H1 (cell line): Measurements from ENCODE around the gene JPT2. TPM values are rescaled to one million over a fixed set of nuclear protein-coding genes. Genes with fewer than 3 reads are reported as not detected.

ENCODE experiments used
- ATF3 ChIP-seq: IDR thresholded peaks from 2 replicates; pipeline ENCODE4 v1.6.1; 2011; ENCODE audit warnings: low read depth, mild to moderate bottlenecking, low read length; ENCODE audit not compliant: insufficient read depth
- CTBP2 ChIP-seq: IDR thresholded peaks from 2 replicates; pipeline ENCODE4 v1.7.0; 2011; ENCODE audit warnings: borderline replicate concordance, mild to moderate bottlenecking, moderate library complexity, mixed read lengths, low read length; ENCODE audit not compliant: insufficient read depth, insufficient read length
- EP300 ChIP-seq, 2 experiments: IDR thresholded peaks; 1 replicate in 1 of 2; 2 replicates in 1 of 2; pipeline ENCODE4 v1.6.1; 2011 to 2012; ENCODE audit warnings: low read depth in 2 of 2, low read length in 2 of 2, mild to moderate bottlenecking in 2 of 2, borderline replicate concordance in 1 of 2, inconsistent platforms in 1 of 2, moderate library complexity in 1 of 2
- FOSL1 ChIP-seq: IDR thresholded peaks from 2 replicates; pipeline ENCODE4 v1.6.1; 2011; ENCODE audit warnings: mild to moderate bottlenecking, low read depth, low read length, moderate library complexity; ENCODE audit not compliant: insufficient read depth
- GTF2F1 ChIP-seq: IDR thresholded peaks from 2 replicates; pipeline ENCODE4 v1.6.1; 2012; ENCODE audit warnings: low read depth, low read length, improper control_type of control experiment, borderline replicate concordance
- polyA plus RNA-seq, 7 experiments: library from polyadenylated mRNA; depleted of rRNA in 3 of 7; stranded (reverse) in 5 of 7; unstranded in 2 of 7; fragments of >200 nt in 5 of 7; fragments of 200-250 nt in 2 of 7; gene quantifications; 1 replicate in 5 of 7; 2 replicates in 1 of 7; 4 replicates in 1 of 7; pipeline versions ENCODE4 v1.2.1 to v1.2.3, GENCODE V29; 2011 to 2013; ENCODE audit warnings: missing spikeins in 2 of 7, mixed read lengths in 2 of 7
- total RNA-seq: library from RNA; stranded (reverse); fragmentation: NEBNext Ultra II Directional; extraction: Animal tissue kit (Norgen Biotek cat#: 25700); gene quantifications from 2 replicates; pipeline ENCODE4 v1.2.1, GENCODE V29; 2021

JPT2 gene
- total and polyA plus RNA-seq, 2 of the 8 experiments (the other 6 are each of a cell fraction or from before 2014, with no cell fraction given): 67.6 to 197 TPM

- TF ChIP-seq ATF3: no peak
- no peak for TF ChIP-seq CTBP2
- TF ChIP-seq FOSL1: no peak
- TF ChIP-seq GTF2F1: no peak
- TF ChIP-seq EP300 (IDR thresholded peaks at IDR 0.05; ENCODE audit: borderline replicate concordance in 1 of 2, low read depth in 2 of 2, low read length in 2 of 2): no peak
Observed at GRCh38 chr16:1724491-1724890, 46.4 kb downstream of the JPT2 start (continued).
